GM19025 (cell line): ENCODE results near the gene GPD1L.

Experiments used
- ATAC-seq: cut with Tn5 transposase; IDR thresholded peaks from one replicate; pipeline ENCODE4 v1.9.1; 2021; ENCODE audit warnings: mild to moderate bottlenecking, low read depth, moderate library complexity; ENCODE audit not compliant: unreplicated experiment

The GPD1L gene

DNA sequence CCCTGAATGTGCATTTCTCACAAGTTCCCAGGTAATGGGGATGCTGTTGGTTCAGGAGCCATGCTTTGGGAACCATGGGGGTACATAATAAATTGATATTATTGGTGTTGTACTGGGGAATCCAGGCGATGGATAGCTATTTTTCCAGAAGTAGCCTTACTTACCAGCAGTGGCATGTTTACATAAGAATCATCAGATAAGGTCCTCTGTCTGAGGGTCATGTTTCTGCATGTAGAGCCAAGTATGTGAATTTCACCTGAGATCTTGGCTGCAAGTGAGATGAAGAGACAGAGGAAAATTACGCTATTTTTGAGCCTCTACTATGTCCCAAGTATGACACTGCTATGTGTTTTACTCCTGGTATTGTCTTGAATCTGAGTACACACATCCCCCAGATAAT is 26.3 kb downstream of the GPD1L start:
- ATAC-seq = no peak

DNA sequence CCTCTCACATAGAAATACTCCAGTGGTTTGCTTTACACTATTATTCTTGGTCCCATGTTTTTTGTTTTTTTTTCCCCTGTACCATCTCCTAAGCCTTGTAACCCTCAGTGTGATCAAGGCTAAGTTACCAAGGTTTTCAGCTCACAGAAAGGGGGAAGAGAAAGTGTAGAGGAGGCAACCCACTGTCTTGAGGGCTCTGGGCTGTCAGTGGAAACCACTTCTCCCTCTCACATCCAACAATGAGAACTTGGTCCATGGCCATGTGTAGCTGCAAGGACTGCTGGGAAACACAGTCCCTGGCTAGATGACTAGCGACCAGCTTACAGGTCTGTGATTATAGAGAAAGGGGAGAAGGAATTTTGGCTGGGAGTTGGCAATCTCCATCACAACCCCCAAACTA is 30.3 kb downstream of the GPD1L start:
- ATAC-seq = no peak

DNA sequence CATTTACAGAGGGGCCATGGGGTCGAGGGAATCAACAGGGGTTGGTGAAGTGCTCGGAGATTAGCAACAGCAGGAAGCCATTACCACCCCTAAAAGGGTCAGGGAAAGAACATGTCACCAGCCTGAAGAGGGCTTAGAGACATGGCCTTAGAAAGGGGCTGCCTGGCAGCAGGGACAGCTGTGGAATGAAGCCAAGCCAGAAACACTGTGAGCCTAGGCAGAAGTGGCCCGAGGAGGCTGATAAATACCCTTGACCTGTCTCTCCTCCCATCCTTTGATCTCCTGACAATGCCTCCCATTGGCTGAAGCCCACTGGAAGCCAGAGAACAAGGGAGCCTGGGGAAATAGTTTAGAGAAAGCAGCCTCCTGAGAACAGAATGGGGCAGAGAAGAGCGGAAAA is 31.4 kb downstream of the GPD1L start:
- ATAC-seq = no peak

DNA sequence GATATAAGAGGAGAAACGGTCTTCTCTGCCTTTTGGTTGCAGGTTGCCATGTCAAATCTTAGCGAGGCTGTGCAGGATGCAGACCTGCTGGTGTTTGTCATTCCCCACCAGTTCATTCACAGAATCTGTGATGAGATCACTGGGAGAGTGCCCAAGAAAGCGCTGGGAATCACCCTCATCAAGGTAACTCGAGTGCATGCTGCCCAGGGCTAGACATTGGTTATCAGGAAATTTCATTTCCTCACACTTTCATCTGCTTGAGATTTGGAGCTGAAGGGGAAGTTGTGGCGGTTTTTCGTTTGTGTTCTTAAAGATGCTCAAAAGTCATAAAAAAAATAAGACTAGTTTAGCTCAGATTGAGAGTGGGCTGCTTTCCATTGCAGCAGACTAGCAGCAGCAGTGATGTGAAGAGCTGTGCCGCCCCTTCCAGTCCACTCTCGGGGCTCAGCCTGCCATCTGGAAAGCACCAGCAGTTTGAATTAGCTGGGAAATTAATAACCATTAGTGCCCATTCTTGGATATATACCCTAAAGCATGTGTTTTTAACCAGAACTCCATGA is 32.2 kb downstream of the GPD1L start:
- no peak for ATAC-seq

DNA sequence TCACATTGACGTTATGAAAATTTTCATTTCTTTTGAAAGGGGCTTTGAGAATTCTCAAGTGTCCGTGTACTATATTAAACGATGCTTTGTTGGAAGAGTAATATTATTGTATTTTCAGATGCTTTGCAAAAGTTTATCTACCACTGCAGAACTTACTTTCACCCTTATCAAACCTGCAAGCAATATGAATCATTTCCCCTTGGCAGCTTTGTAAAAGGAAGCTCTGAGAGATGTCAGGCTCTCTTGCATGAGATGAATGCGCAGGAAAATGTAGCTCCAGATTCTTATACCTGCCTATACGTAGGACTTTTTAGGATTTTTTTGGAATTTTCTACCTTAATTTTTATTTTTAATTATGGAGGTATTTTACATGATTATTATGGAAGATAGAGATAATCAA is 34.5 kb downstream of the GPD1L start:
- ATAC-seq = no peak

DNA sequence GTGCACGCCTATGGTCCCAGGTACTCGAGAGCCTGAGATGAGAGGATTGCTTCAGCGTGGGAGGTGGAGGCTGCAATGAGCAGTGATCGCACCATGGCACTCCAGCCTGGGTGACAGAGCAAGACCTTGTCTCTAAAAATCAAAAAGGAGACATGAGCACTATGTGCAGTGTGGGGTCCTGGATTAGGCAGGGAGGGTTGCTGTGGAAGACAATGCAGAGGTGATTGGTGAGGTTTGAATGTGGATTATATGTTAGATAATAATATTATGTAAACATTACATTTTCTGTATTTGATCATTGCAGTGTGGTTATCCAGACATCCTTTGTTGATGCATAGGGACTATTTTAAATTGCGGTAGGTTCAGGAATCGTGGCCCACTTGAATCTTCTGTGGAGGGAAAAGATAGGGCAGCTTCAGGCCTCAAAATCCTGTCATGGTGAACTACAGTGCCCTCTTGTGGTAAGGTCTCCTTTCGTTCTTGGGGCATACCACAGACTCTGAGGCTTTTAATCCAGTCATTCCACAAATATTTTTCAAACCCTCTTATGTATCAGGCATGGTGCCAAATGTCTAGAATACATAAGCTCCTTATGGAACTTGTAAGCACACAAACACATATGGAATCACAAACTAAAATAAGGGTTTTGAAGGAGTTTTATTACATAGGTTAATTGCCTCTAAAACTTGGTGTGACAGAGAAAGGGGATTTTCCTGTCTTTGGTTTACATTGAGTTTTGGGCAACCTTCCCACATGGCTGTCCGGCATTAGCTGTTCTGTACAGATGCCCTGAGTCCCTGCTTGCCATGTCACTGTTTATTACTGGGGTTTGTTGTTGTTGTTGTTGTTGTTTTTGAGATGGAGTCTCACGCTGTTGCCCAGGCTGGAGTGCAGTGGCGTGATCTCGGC is 37.7 kb downstream of the GPD1L start:
- ATAC-seq = no peak

DNA sequence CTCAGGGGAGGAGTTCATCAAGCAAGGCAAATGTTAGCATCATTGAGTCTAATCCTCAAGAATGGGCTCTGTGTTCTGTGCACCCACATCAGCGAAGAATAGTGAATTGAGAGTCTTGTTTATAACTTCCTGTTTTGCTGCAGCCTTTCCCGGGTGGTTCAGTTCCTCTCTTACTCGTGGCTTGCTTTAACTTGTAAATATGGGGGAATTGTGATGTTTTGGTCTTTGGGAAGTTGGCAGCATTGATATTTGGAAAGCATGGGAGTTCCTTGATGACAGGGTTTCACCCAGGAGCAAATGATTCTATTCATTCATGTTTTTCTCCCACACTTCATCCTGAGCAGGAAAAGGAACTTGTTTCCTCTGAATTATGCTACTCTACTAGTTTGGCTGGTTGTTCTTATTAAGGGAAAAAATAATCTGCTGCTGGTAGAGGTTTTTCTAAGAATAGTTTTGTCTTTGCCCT is 40.4 kb downstream of the GPD1L start:
- ATAC-seq = no peak

DNA sequence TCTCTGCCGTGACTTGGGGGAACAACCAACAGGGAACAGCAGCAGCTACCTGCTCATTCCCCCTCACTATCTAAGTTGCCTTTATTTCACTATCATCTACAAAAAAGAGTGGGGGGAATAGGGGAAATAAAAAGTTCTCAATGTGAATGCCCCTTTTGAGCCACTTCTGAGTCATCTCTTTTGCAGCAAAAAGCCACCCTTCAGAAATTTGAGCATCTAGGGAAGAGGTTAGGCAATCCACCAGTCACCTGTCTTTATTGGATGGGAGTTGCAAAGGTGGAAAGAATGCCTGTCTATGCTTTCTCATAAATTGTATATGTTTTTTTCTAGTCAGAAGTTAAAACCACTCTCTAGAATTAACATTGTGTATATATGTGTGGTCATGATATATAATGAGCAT is 41.1 kb downstream of the GPD1L start:
- no peak for ATAC-seq

DNA sequence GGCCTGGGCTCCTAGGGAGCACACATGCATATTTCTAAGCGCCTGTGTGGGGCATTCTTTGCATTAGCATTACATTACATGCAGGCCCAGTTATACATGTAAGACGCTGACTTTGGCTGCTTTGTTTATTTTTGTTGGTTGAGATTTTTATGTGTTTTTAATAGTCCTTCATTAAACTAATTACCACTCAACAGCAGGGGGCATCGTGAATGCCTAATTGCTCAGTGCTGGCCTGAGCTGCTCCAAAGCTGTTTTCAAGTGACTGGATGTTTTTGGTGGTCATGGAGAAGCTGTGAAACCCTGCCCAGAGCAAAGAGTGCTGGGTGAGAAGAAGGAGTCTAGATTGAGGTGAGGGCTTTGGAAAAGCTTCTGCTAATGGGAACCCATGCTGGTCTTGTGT is 41.5 kb downstream of the GPD1L start:
- ATAC-seq = no peak

DNA sequence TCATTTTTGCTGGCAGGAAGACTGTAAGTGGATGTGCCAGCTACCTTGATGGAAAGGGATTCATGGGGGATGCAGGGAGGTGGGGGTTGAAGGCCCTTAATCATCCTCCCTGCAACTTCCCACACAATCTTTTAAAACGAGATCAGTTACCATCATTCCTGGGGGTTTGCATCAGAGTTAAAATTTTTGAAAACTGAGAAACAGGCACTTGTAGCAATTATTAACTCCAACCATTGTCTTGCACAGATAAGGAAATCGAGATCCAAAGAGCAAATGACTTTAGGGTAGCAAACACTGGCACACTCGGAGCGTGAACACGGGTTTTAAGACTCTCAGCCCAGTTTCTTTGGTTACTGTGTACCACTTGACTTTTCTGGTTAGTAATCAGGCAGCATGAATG is 41.9 kb downstream of the GPD1L start:
- no peak for ATAC-seq

DNA sequence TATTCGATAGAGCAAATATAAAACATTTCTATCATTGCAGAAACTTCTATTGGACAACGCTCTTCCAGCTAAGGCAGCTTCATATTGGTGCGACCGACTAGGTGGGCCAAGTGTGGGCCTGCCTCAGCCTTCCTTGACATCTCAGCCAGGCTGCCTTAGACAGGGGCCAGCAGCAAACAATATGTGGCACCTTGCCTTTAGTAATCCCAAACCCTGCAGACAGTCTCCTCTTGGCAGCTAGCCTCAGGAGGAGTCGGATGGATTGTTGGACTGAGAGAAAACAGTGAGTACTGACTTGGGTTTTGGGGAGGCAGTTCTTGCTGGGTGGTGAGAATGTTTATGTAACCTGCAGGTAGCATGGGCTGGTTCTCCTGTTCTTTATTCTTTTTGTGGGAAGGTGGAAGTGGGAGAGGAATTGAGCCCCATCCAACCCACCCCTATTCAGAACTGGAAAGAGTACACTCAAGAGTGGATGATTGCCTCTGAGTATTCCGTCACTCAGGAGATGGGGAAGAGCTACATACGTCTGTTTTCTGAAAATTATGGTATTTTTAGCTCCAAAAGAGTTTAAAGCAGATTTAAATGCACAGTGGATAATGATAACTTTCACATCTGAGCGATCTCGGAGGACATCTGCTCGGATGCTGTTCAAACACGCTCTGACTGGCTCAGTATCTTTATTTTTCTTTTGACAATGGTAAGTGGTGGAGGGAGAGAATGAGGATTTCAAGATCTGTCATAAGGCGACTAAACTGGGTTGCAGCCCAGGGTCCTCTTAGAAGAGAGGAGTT is 47.2 kb downstream of the GPD1L start:
- ATAC-seq = no peak

DNA sequence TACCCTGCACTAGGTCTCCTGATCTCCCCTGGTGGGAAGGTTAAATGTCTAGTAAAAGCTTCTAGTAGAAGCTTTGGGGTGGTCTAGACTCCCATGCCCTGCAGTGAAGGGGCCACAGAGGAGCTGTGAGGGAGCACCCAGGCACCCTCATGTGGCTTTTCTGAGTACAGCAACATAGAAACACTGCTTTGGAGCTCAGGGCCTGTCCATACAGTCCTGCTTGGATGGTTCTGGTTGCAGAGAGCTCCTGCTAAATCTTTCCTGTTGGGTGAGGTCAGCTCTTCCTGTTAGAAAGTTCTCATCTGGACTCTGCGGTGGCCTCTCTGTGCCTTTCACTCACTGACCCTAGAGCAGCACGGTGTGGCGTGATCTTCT is 47.8 kb downstream of the GPD1L start:
- no peak for ATAC-seq

DNA sequence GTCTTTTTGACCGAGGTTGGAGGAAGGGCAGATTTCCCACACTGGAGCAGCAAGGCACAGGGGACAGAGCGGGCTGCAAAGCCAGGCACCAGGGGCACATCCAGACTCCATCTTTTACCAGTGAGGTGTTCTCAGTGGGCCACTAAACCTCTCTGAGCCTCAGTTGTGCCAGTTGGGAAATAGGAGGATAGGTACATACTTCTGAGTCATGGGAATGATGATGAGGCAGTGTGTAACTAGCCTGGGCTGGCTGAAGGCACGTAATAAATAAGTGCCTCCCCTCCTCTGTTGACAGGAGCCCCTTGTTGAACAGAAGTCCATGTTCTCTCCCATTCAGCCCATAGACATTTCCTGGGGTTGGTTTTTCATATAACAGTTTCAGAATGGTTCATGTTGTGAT is 48.7 kb downstream of the GPD1L start:
- no peak for ATAC-seq

DNA sequence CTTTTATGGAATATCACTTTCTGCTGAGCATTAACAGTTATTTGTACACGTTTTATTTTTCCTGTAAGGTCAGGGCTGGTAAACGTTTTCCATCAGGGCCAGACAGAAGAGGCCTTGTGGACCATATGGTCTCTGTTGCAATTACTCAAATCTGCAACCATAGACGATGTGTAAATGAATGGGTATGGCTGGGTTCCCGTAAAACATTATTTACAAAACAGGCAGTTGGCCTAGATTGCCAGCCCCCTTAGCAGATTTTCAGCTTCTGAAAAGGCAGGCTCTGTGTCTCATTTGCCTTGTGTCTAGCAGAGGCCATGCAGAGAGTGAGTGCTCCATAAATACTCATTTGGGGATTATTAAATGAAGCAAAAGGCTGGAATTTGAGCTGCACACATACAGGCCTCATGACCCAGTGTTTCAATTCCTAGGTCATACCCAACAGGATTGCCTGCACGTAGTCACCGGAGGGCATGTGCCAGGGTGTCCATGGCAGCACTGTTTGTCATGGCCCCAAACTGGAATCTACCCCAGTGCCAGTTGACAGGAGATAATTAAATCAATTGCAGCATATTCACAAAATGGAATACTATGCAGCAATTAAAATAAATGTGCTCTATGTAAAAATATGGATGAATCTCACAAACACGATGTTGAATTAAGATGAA is 51.3 kb downstream of the GPD1L start:
- ATAC-seq = no peak

DNA sequence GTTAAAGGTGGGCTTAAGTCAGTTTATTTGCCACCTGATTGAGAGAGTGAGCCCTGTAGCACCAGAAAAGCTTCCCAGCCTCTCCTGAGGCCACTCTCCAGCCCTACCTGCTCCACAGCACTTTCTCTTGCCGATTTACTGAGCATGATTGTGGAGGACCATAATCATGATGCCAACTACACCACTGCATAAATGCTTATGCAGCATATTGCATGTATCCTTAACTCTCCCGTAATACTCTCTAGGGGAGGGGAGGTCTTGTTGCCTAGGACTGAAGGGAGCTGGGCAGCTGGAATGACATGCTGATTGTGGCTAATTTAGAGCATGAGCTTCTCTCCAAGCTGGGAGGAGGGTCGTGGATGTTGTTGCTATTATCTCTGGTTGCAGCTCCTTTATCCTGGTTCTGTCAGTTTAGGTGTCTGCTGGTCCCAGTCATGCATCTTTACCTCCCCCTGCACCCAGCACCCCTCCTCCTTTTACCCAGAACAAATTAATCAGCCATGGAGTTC is 54.3 kb downstream of the GPD1L start:
- no peak for ATAC-seq

DNA sequence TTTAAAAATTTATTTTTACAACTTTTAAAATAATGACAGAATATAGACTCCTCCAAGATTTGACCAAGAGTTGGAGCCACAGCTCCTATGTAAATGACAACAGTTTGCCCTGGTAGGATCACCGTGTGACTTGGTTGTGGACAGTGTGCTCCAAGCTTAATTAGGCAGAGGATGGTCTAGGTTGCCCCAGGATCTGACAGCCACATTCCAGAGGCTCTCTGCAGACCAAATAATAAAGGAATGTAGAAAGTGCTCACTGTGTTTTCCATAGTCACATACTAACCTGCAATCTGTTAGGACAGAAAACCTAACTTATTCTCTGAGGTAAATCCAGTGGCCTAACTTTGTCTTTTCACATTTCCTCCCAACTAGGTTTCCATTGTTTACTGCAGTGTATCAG is 59.0 kb downstream of the GPD1L start:
- ATAC-seq = no peak

DNA sequence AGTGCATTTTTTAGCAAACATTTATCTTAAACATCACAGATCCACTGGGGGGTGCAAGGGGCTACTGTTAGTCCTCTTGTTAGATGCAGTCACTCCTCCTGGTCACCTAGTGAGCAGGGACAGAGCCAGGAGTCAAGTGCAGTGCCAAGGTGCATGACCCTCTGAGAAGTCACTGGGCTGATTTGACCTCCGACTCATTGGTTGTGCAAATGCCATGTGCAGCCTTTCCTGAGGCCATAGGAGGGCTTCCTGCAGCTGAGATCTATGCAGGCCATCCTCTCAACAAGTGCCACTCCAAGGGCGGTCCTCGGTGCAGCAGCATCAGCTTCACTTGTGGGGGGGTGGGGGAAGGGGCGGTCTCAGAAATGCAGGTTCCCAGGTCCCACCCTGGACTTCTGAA is 60.2 kb downstream of the GPD1L start:
- no peak for ATAC-seq

DNA sequence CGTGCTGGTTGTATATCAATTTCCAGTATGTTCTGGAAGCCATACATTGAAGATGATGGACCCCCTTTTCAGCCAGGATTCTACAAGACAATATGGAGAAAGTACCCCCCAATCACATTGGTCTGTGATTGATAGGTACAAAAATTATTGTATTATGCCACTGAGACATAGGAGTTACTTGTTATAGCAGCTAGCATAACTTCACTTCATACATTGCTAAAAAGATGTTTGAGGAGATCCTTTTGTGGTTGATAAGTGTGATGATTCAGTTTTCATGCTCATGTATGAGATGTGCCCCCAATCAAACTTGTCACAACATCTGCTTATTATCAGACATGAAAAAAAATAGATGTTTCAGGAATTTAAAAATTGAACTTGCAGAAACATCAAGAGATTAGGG is 66.0 kb downstream of the GPD1L start:
- no peak for ATAC-seq

DNA sequence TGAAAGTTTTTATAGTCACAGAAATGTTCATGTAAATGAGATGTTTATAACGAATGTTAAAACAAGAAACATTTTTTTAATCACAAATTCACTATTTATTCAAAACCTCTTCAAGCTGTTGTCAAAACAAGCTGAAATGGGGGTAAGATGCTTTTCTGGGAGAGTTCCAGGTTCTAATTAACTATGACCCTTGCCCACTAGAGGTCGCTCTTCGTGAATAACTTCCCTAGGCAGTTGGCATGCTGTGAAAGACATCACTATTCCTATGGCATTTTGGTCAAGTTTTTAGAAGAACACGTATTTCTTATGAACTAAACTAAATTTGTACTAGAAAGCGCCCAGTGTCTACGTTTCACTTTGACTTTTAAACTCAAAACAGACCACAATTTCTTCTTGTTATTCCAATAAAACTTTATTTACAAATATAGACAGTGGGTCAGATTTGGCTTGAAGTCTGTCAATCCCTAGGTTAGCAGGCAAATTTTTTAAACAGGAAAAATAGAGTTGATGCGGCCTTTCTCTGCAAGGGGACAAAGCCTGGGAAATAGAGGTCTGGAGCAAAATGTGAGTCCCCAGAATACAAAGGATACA is 69.3 kb downstream of the GPD1L start:
- no peak for ATAC-seq

DNA sequence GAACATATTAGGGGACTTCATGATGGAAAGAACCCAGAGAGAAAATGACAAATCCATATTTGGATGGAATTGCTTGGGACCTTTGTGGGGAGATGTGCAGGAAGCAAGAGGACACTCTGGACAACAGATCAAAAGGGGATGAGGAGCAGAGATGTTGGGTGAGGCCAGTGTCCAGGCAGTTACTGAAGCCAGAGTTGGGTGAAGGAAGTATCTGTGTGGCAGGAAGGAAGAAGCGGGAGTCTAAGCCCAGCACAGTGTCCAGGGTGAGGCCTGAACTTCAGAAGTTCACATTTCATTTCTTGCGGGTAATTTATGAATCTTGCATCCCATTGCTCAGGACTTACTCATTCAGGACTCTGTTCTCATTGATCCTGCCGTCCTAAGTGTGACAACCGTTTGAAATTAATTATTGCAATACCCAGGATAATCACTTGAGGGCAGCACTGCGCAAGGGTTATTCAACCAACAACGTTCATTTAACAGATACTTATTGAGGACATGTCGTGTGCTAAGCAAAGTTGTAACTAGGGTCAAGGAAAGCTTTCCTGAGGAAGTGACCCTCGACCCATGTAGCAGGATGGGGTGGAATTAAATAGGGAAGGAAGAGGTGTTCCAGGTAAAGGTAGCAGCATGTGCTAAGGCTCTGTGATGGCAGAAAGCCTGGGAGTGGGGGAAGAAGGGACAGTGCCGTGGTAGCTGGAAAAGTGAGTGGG is 70.7 kb downstream of the GPD1L start:
- ATAC-seq = no peak
